ENCODE results near the gene IL6ST.

The IL6ST gene

DNA sequence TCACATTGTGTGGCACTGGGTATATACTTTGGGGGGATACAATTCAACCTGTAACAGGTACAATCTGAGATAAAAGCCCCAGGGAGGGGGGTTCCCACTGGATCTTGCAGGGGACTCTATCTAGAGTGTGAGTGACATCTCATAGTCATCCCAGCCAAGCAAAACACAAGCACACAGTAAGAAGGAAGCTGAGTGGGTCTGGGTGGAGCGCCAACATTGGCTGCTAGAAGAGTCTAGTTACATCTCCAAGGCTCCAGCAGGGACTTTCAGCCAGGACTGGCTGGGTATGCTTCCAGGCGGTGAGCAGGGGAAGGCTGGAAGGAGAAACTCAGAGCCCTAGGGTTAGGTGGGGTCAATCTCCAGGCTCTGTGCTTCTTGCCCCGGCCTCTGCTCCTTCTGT, 90.6 kb downstream of the IL6ST start:
- no peak overlapping the region for H3K27ac ChIP-seq (ENCODE audit: low read depth, low read length, poor library complexity, severe bottlenecking)

DNA sequence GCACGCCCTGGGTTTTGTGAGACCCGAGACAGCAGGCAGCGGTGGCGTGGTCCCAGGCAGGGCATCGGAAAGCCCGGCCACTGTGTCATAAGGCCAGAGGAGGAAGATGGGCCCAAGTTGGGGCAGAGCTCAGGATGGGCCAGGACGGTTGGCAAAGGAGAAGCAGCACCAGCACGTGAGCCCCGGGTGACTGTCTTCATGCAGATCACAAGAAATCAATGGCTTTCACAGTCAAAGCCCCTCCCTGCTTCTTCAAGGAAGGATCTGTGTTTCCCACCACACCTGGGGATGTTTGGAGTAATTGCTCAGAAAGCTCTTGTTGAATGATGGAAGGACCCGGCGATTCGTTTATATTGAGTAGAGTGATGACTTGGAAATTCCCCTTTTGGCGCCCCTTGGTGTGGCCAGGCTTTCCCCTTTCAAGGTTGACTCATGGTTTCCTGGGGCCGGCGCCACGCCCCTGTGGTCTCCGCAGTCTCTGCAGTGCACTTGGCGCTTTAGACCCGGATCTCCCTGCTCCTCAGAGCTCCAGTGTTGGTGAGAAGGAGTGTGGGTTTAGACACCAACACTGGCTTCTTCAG, 91.6 kb downstream of the IL6ST start:
- Histone ChIP-seq H3K4me2 (ENCODE audit: low read length) (no peak overlapping the region), H3K9me3 (ENCODE audit: low read length) (no peaks in the 10 kb centered on the region), H3K36me3 (ENCODE audit: insufficient read depth, low read length) (no peaks in the 10 kb centered on the region), H3K9me2 (ENCODE audit: low read depth, low read length) (no peaks in the 10 kb centered on the region), H3K4me1 (ENCODE audit: insufficient read depth, low read length, severe bottlenecking) (no peaks in the 10 kb centered on the region), H4K20me1 (ENCODE audit: insufficient read depth, low read length) (no peaks in the 10 kb centered on the region), H3K9ac (ENCODE audit: low read length) (no peak overlapping the region), H3K27me3 (ENCODE audit: insufficient read depth, low read length) (no peaks in the 10 kb centered on the region), H3K27ac (ENCODE audit: low read depth, low read length, poor library complexity, severe bottlenecking) (no peak overlapping the region), H3F3A (ENCODE audit: insufficient read depth, low read length) (no peaks in the 10 kb centered on the region), H3K4me3 (ENCODE audit: low read depth, low read length, poor library complexity, severe bottlenecking) (no peak overlapping the region), H3K79me2 (ENCODE audit: insufficient read depth, low read length) (no peaks in the 10 kb centered on the region), H2AFZ (ENCODE audit: low read length) (no peak overlapping the region)
- TF ChIP-seq, protein P1, sequence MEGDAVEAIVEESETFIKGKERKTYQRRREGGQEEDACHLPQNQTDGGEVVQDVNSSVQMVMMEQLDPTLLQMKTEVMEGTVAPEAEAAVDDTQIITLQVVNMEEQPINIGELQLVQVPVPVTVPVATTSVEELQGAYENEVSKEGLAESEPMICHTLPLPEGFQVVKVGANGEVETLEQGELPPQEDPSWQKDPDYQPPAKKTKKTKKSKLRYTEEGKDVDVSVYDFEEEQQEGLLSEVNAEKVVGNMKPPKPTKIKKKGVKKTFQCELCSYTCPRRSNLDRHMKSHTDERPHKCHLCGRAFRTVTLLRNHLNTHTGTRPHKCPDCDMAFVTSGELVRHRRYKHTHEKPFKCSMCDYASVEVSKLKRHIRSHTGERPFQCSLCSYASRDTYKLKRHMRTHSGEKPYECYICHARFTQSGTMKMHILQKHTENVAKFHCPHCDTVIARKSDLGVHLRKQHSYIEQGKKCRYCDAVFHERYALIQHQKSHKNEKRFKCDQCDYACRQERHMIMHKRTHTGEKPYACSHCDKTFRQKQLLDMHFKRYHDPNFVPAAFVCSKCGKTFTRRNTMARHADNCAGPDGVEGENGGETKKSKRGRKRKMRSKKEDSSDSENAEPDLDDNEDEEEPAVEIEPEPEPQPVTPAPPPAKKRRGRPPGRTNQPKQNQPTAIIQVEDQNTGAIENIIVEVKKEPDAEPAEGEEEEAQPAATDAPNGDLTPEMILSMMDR (IDR thresholded peaks at IDR 0.05; ENCODE audit: low read length), result no peak
- TF ChIP-seq EZH2 (IDR thresholded peaks at IDR 0.05; ENCODE audit: borderline replicate concordance, low read length), result no peak

More for the DNA sequence above, 90.6 kb downstream of the IL6ST start:
- no peaks in the 10 kb centered on the region for H3K4me1 ChIP-seq (ENCODE audit: insufficient read depth, low read length, severe bottlenecking)
- no peaks in the 10 kb centered on the region for H3K27me3 ChIP-seq (ENCODE audit: insufficient read depth, low read length)
- H3K9me2 ChIP-seq (ENCODE audit: low read depth, low read length), result no peaks in the 10 kb centered on the region
- H2AFZ ChIP-seq (ENCODE audit: low read length), result no peak overlapping the region
- no peak overlapping the region for H3K9ac ChIP-seq (ENCODE audit: low read length)
- H4K20me1 ChIP-seq (ENCODE audit: insufficient read depth, low read length), result no peaks in the 10 kb centered on the region
- H3K4me3 ChIP-seq (ENCODE audit: low read depth, low read length, poor library complexity, severe bottlenecking), result no peak overlapping the region
- TF ChIP-seq, protein P1 (IDR thresholded peaks at IDR 0.05; ENCODE audit: low read length), result no peak
- no peak for TF ChIP-seq EZH2 (IDR thresholded peaks at IDR 0.05; ENCODE audit: borderline replicate concordance, low read length)
- no peaks in the 10 kb centered on the region for H3F3A ChIP-seq (ENCODE audit: insufficient read depth, low read length)
- no peaks in the 10 kb centered on the region for H3K9me3 ChIP-seq (ENCODE audit: low read length)
- H3K36me3 ChIP-seq (ENCODE audit: insufficient read depth, low read length), result no peaks in the 10 kb centered on the region
- no peak overlapping the region for H3K4me2 ChIP-seq (ENCODE audit: low read length)
- no peaks in the 10 kb centered on the region for H3K79me2 ChIP-seq (ENCODE audit: insufficient read depth, low read length)

DNA sequence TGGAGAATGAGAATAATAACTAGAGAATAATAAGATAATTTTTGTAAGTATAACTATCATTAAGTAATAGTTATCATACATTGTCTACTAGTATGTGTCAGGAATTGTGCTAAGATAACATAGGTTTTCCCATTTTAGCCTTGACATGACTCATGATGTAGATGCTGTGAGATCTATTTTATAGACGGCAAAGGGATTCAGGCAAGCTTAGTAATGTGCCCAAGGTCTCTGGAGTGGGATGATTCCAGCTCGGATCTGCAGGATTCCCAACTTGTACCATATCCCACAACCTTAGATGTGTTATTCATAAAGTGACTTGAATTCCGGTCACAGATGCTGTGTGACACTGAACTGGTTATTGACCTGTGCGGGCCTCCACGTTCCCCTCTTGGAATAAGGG, 92.1 kb downstream of the IL6ST start:
- TF ChIP-seq, protein P1 (IDR thresholded peaks at IDR 0.05; ENCODE audit: low read length), result no peak
- TF ChIP-seq EZH2 (IDR thresholded peaks at IDR 0.05; ENCODE audit: borderline replicate concordance, low read length), result no peak
- H3K9me3 ChIP-seq (ENCODE audit: low read length), result no peaks in the 10 kb centered on the region
- H3K36me3 ChIP-seq (ENCODE audit: insufficient read depth, low read length), result no peaks in the 10 kb centered on the region
- H3K27ac ChIP-seq (ENCODE audit: low read depth, low read length, poor library complexity, severe bottlenecking), result no peak overlapping the region
- H3K9me2 ChIP-seq (ENCODE audit: low read depth, low read length), result no peaks in the 10 kb centered on the region
- no peaks in the 10 kb centered on the region for H3F3A ChIP-seq (ENCODE audit: insufficient read depth, low read length)
- no peak overlapping the region for H3K4me3 ChIP-seq (ENCODE audit: low read depth, low read length, poor library complexity, severe bottlenecking)
- no peak overlapping the region for H3K9ac ChIP-seq (ENCODE audit: low read length)
- H2AFZ ChIP-seq (ENCODE audit: low read length), result no peak overlapping the region
- no peaks in the 10 kb centered on the region for H3K79me2 ChIP-seq (ENCODE audit: insufficient read depth, low read length)
- no peaks in the 10 kb centered on the region for H4K20me1 ChIP-seq (ENCODE audit: insufficient read depth, low read length)
- H3K27me3 ChIP-seq (ENCODE audit: insufficient read depth, low read length), result no peaks in the 10 kb centered on the region
- H3K4me2 ChIP-seq (ENCODE audit: low read length), result no peak overlapping the region
- no peaks in the 10 kb centered on the region for H3K4me1 ChIP-seq (ENCODE audit: insufficient read depth, low read length, severe bottlenecking)
